ENCODE results near the gene NRARP. TPM values are rescaled to one million over a fixed set of nuclear protein-coding genes. Genes with fewer than 3 reads are reported as not detected.

Gene NRARP
- polyA plus RNA-seq, 1 experiment: 0.17 TPM

- no peak overlapping the region for H3K4me3 ChIP-seq (ENCODE audit: low read depth, low read length)
- H3K27me3 ChIP-seq (ENCODE audit: control insufficient read depth, insufficient read depth, low read length): no peaks in the 10 kb centered on the region
- CTCF ChIA-PET: interaction anchor here (1.1 kb wide), 1 partner anchor 20 kb away, joined by 5 read pairs; no protein-coding TSS in a partner anchor
- POLR2A ChIA-PET: no interaction called here
- peaks cover 5% of the 10 kb centered on the region for H3K36me3 ChIP-seq (ENCODE audit: control insufficient read depth, insufficient read depth, low read length)
- no peak for DNase-seq (ENCODE audit: low read depth)
- no peak for TF ChIP-seq CTCF (IDR thresholded peaks at IDR 0.05; ENCODE audit: insufficient read depth, low read depth, low read length)
These were observed 45.2 kb downstream of the NRARP start for GRCh38 chr9:137256856-137257255.

GRCh38 chr9:137256362-137256761 is 45.7 kb downstream of the NRARP start:
- CTCF ChIA-PET: interaction anchor here (1.1 kb wide), 1 partner anchor 19 kb away, joined by 5 read pairs; no protein-coding TSS in a partner anchor
- DNase-seq (ENCODE audit: low read depth): no peak
- H3K27me3 ChIP-seq (ENCODE audit: control insufficient read depth, insufficient read depth, low read length): no peaks in the 10 kb centered on the region
- POLR2A ChIA-PET: interaction anchor here (0.6 kb wide), 1 partner anchor 30 kb away, joined by 3 read pairs; no protein-coding TSS in a partner anchor
- H3K4me3 ChIP-seq (ENCODE audit: low read depth, low read length): peak overlapping the region; percentile 99
- TF ChIP-seq CTCF (IDR thresholded peaks at IDR 0.05; ENCODE audit: insufficient read depth, low read depth, low read length): no peak
- peaks cover 5% of the 10 kb centered on the region for H3K36me3 ChIP-seq (ENCODE audit: control insufficient read depth, insufficient read depth, low read length)

GRCh38 chr9:137255448-137256114 is 46.5 kb downstream of the NRARP start:
- Histone ChIP-seq H3K36me3 (ENCODE audit: control insufficient read depth, insufficient read depth, low read length) (peaks cover 5% of the 10 kb centered on the region), H3K4me3 (ENCODE audit: low read depth, low read length) (peak overlapping the region; percentile 99), H3K27me3 (ENCODE audit: control insufficient read depth, insufficient read depth, low read length) (no peaks in the 10 kb centered on the region)
- TF ChIP-seq CTCF (IDR thresholded peaks at IDR 0.05; ENCODE audit: insufficient read depth, low read depth, low read length): no peak
- CTCF ChIA-PET: interaction anchor here (0.7 to 1.7 kb wide), 2 partner anchors 13 to 22 kb away, joined by 3 to 4 read pairs; partner anchors contain the start of gene TOR4A
- no peak for DNase-seq (ENCODE audit: low read depth)
- POLR2A ChIA-PET: interaction anchor here (0.6 to 0.8 kb wide), 2 partner anchors 11 to 29 kb away, joined by 3 read pairs; no protein-coding TSS in a partner anchor

GRCh38 chr9:137254624-137255447 is 47.2 kb downstream of the NRARP start, which contains the start of gene NELFB:
NELFB (plus strand) TSS chr9:137255327.
- CTCF ChIA-PET: interaction anchor here (0.6 to 1.9 kb wide), 7 partner anchors 12 to 178 kb away, joined by 3 to 10 read pairs (median 3); partner anchors contain the start of gene TOR4A
- POLR2A ChIA-PET: interaction anchor here (0.8 to 1.1 kb wide), 2 partner anchors 11 to 12 kb away, joined by 3 to 4 read pairs; no protein-coding TSS in a partner anchor
- Histone ChIP-seq H3K4me3 (ENCODE audit: low read depth, low read length) (peak within 1 kb of the TSS; percentile 99), H3K36me3 (ENCODE audit: control insufficient read depth, insufficient read depth, low read length) (peaks cover 5% of the 10 kb centered on the region), H3K27me3 (ENCODE audit: control insufficient read depth, insufficient read depth, low read length) (no peaks in the 10 kb centered on the region)
- DNase-seq (ENCODE audit: low read depth): no peak
- TF ChIP-seq CTCF (IDR thresholded peaks at IDR 0.05; ENCODE audit: insufficient read depth, low read depth, low read length): no peak

Data from BJ (cell line).